ENCODE measurements around the gene LCE1F. TPM values are rescaled to one million over a fixed set of nuclear protein-coding genes. Genes with fewer than 3 reads are reported as not detected.

The LCE1F gene
- total RNA-seq, 1 experiment from 2014 or later = not detected

DNA sequence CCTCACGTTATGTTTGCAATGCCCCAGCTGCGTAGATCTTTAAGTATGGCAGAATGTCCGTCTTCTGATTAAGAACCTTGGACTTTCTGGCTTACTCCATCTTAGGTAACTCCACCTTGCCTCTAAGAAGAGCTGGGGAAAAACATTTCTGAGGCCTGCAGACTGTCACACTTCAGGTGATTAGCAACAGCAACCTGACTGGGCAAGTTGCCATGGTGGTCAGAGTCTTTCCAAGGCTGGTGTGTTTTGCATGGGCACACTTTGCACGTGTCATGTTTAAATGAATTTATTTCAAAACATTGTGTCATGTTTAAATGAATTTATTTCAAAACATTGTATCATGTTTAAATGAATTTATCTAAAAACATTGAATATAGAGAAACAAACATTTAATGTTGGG is 16.3 kb upstream of the LCE1F start:
- Histone ChIP-seq H4K8ac (replicated peaks; ENCODE audit: insufficient read length, low read depth, low read length) (no peak overlapping the region), H2BK5ac (ENCODE audit: insufficient read length, low read length) (no peak overlapping the region), H3K4ac (ENCODE audit: low read depth, low read length) (no peak overlapping the region), H3K4me2 (ENCODE audit: insufficient read depth, insufficient read length, low read length) (no peak overlapping the region), H3K18ac (ENCODE audit: insufficient read length, low read depth, low read length) (no peak overlapping the region), H2BK120ac (ENCODE audit: low read depth, low read length, poor library complexity, severe bottlenecking) (no peak overlapping the region), H3K23ac (ENCODE audit: insufficient read length, low read depth, low read length) (no peak overlapping the region), H4K91ac (ENCODE audit: insufficient read length, low read depth, low read length) (no peak overlapping the region), H2AK5ac (ENCODE audit: insufficient read length, low read length) (no peak overlapping the region), H3K56ac (ENCODE audit: insufficient read length, low read depth, low read length) (no peak overlapping the region), H3K27ac (ENCODE audit: insufficient read length, low read depth, low read length) (no peak overlapping the region), H3K23me2 (ENCODE audit: insufficient read length, low read depth, low read length, poor library complexity, severe bottlenecking) (no peaks in the 10 kb centered on the region), H3K79me1 (ENCODE audit: insufficient read depth, low read depth, low read length, poor library complexity, severe bottlenecking) (no peaks in the 10 kb centered on the region), H3K9me3 (ENCODE audit: control insufficient read depth, low read depth, low read length) (peaks cover 94% of the 10 kb centered on the region), H2AFZ (ENCODE audit: low read length) (no peak overlapping the region), H2BK15ac (ENCODE audit: low read depth, low read length) (no peak overlapping the region), H3K27me3 (ENCODE audit: insufficient read depth, low read length) (no peaks in the 10 kb centered on the region), H4K5ac (ENCODE audit: insufficient read length, low read depth, low read length) (no peak overlapping the region), H4K20me1 (ENCODE audit: control insufficient read depth, insufficient read depth, insufficient read length) (no peaks in the 10 kb centered on the region), H3K9ac (ENCODE audit: extremely low read depth, insufficient read length, low read length) (no peak overlapping the region), H3K79me2 (ENCODE audit: insufficient read depth, low read length) (no peaks in the 10 kb centered on the region), H3K4me1 (ENCODE audit: insufficient read depth, low read length) (no peaks in the 10 kb centered on the region), H3T11ph (ENCODE audit: low read length) (no peak overlapping the region), H2BK20ac (ENCODE audit: low read depth, low read length, poor library complexity, severe bottlenecking) (no peak overlapping the region), H3K14ac (ENCODE audit: insufficient read depth, low read length) (no peak overlapping the region), H2BK12ac (ENCODE audit: insufficient read length, low read depth, low read length) (no peak overlapping the region)
- TF ChIP-seq, protein P1, sequence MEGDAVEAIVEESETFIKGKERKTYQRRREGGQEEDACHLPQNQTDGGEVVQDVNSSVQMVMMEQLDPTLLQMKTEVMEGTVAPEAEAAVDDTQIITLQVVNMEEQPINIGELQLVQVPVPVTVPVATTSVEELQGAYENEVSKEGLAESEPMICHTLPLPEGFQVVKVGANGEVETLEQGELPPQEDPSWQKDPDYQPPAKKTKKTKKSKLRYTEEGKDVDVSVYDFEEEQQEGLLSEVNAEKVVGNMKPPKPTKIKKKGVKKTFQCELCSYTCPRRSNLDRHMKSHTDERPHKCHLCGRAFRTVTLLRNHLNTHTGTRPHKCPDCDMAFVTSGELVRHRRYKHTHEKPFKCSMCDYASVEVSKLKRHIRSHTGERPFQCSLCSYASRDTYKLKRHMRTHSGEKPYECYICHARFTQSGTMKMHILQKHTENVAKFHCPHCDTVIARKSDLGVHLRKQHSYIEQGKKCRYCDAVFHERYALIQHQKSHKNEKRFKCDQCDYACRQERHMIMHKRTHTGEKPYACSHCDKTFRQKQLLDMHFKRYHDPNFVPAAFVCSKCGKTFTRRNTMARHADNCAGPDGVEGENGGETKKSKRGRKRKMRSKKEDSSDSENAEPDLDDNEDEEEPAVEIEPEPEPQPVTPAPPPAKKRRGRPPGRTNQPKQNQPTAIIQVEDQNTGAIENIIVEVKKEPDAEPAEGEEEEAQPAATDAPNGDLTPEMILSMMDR (conservative IDR thresholded peaks at IDR 0.05) = no peak
- Mint-ChIP-seq H3K27me3 (ENCODE audit: low read depth) (peaks cover 4% of the 10 kb centered on the region), H3K4me3 (no peak overlapping the region), H3K36me3 (ENCODE audit: insufficient read depth in 1 of 3, low read depth in 3 of 3) (peaks cover 17 to 58% (median 27%) of the 10 kb centered on the region in 3 experiments; a peak in 6 of 7 replicates), H3K4me1 (no peaks in the 10 kb centered on the region), H3K9me3 (peaks cover 93 to 97% of the 10 kb centered on the region in 2 experiments), H3K27ac (no peak overlapping the region)
- WGBS (ENCODE audit: extremely low coverage, insufficient read length, low lambda C conversion rate) = no CpG with 5 or more reads among the region's 4 CpGs
- no peak for DNase-seq
